Gastrocnemius medialis (tissue), 4 donors: ENCODE measurements around the gene IRAK1. TPM values are rescaled to one million over a fixed set of nuclear protein-coding genes. Genes with fewer than 3 reads are reported as not detected.

Experiments used
- ATAC-seq, 2 donors: fragments of 150-250 bp; one replicate each; pipeline ENCODE4 v1.9.1; 2016
- DNase-seq, 2 donors: peaks; one replicate each; pipeline ENCODE4 v3.0.0-alpha.2; 2019
- H3K27ac ChIP-seq, 4 donors: fragments of 200-600 bp; sonication (generic); 1 replicate in 1 of 4; 2 replicates in 3 of 4; pipeline ENCODE4 v1.5.1; 2016 to 2018; ENCODE audit warnings: mild to moderate bottlenecking in 2 of 4, moderate library complexity in 1 of 4
- H3K27me3 ChIP-seq, 3 donors: fragments of 200-600 bp; sonication (generic) in 2 of 3; 1 replicate in 1 of 3; 2 replicates in 2 of 3; pipeline versions ENCODE4 v1.5.1 to v1.6.0; 2016 to 2019; ENCODE audit warnings: mild to moderate bottlenecking in 1 of 3, moderate library complexity in 1 of 3
- H3K36me3 ChIP-seq, 2 donors: fragments of 200-600 bp; sonication (generic) in 1 of 2; one replicate each; pipeline ENCODE4 v1.5.1; 2017 to 2018
- H3K4me1 ChIP-seq, 2 donors: fragments of 200-600 bp; sonication (generic) in 1 of 2; one replicate each; pipeline ENCODE4 v1.5.1; 2016 to 2017; ENCODE audit warnings: mild to moderate bottlenecking in 2 of 2
- H3K4me3 ChIP-seq, 4 donors: fragments of 200-600 bp; sonication (generic) in 3 of 4; 1 replicate in 1 of 4; 2 replicates in 3 of 4; pipeline ENCODE4 v1.5.1; 2016 to 2019; ENCODE audit warnings: mild to moderate bottlenecking in 2 of 4
- H3K9me3 ChIP-seq, 3 donors: fragments of 200-600 bp; sonication (generic) in 2 of 3; 1 replicate in 1 of 3; 2 replicates in 2 of 3; pipeline ENCODE4 v1.5.1; 2016 to 2019
- CTCF ChIP-seq, 5 experiments: fragments of 450-650 bp in 3 of 5; fragments of 200-600 bp in 2 of 5; sonication (generic) in 2 of 5; IDR thresholded peaks in 4 of 5; conservative IDR thresholded peaks in 1 of 5; 1 replicate in 4 of 5; 2 replicates in 1 of 5; pipeline ENCODE4 v1.5.1; 2016 to 2019; ENCODE audit warnings: antibody characterized with exemption in 5 of 5, mild to moderate bottlenecking in 3 of 5, moderate library complexity in 3 of 5
- POLR2A ChIP-seq, 2 donors: fragments of 450-650 bp; IDR thresholded peaks; one replicate each; pipeline ENCODE4 v1.6.1; 2017; ENCODE audit warnings: antibody characterized with exemption in 2 of 2, mild to moderate bottlenecking in 2 of 2, moderate library complexity in 2 of 2
- in situ Hi-C, 4 donors: fragments of 200-750 bp; cut with MboI; loops; one replicate each; pipeline versions ENCODE4 v1.15.0 to v1.8.0; 2017; ENCODE audit warnings: low sequenced_read_pairs in 4 of 4
- intact Hi-C: fragments of 100-400 bp; cut with DNase I; formaldehyde crosslinking; loops from one replicate; pipeline ENCODE4 v1.15.1; 2023; ENCODE audit warnings: low total_unique reads
- total RNA-seq, 4 donors: library from RNA; depleted of rRNA; stranded (reverse); fragments of >200 nt; gene quantifications; one replicate each; pipeline versions ENCODE4 v1.1.0 to v1.2.3, GENCODE V29; 2016

The IRAK1 gene
- total RNA-seq, 4 donors from 2014 or later: 73.9 to 157 (median 115) TPM

GRCh38 chrX:153972368-153973126, 47.2 kb downstream of the IRAK1 start, which contains the start of gene TMEM187:
TMEM187 (plus strand) TSS chrX:153972754; CDS start chrX:153982063, 9,309 bp downstream.
- peak within 1 kb of the TSS; percentile 95 to 100 (median 98) for H3K27ac ChIP-seq
- no peaks in the 10 kb centered on the region for H3K36me3 ChIP-seq
- intact Hi-C loops (loop anchor here (10.0 kb wide), 1 partner anchor 402 kb away; the partner anchor contains the start of genes EMD and FLNA), in situ Hi-C loops (loop anchor here in 3 of 4 donors (25.0 kb wide), 4 partner anchors 90 to 1010 kb away; partner anchors contain the start of genes IDH3G (in 2 of the 3), SRPK3 (in 2 of the 3), SSR4 (in 2 of the 3) and G6PD (in 1 of the 3))
- TF ChIP-seq POLR2A (IDR thresholded peaks at IDR 0.05) (peak; percentile 60 to 71), CTCF (IDR thresholded peaks at IDR 0.05 in 4 of 5, conservative IDR thresholded peaks at IDR 0.05 in 1 of 5) (no peak)
- peak within 1 kb of the TSS; percentile 73 to 94 (median 85) for H3K4me3 ChIP-seq
- peak; percentile 68 to 77 for DNase-seq
- peaks cover 27 to 40% of the 10 kb centered on the region in 2 donors for H3K4me1 ChIP-seq
- no peaks in the 10 kb centered on the region for H3K9me3 ChIP-seq
- H3K27me3 ChIP-seq: no peaks in the 10 kb centered on the region
- ATAC-seq: peak; percentile 54 to 55

GRCh38 chrX:153971450-153972367, 48.0 kb downstream of the IRAK1 start, which contains the start of gene HCFC1:
HCFC1 (minus strand) TSS chrX:153971818; CDS start chrX:153970840, 978 bp downstream.
- H3K4me3 ChIP-seq: peak within 1 kb of the TSS; percentile 73 to 94 (median 85)
- intact Hi-C loops (loop anchor here (1.0 to 10.0 kb wide), 4 partner anchors 43 to 403 kb away; partner anchors contain the start of genes EMD, FLNA and MECP2), in situ Hi-C loops (loop anchor here in 3 of 4 donors (25.0 kb wide), 4 partner anchors 91 to 1009 kb away; partner anchors contain the start of genes IDH3G (in 2 of the 3), SRPK3 (in 2 of the 3), SSR4 (in 2 of the 3) and G6PD (in 1 of the 3))
- no peaks in the 10 kb centered on the region for H3K36me3 ChIP-seq
- DNase-seq (peak; percentile 81 to 89), ATAC-seq (peak; percentile 56 to 63)
- H3K27me3 ChIP-seq: no peaks in the 10 kb centered on the region
- peak within 1 kb of the TSS; percentile 95 to 100 (median 98) for H3K27ac ChIP-seq
- peaks cover 35 to 48% of the 10 kb centered on the region in 2 donors for H3K4me1 ChIP-seq
- TF ChIP-seq POLR2A (IDR thresholded peaks at IDR 0.05) (peak; percentile 20 to 57), CTCF (IDR thresholded peaks at IDR 0.05 in 4 of 5, conservative IDR thresholded peaks at IDR 0.05 in 1 of 5) (no peak)
- H3K9me3 ChIP-seq: no peaks in the 10 kb centered on the region

DNA sequence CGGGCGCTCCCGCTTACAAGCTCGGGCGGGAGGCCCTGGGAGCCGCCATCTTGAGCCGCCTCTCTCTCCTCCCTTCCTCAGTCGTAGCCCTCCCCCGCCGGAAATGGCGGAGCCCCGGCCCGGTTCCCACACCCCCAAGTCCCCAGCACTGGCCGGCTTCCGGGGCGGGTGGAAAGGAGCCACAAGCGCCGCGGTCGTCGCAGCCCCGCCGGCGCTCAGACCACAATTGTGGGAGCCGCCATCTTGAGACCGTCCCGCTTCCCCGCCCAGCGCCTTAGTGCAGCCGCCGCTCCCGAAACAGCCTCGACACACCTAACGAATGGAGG, 48.6 kb downstream of the IRAK1 start:
- in situ Hi-C loops: loop anchor here in 3 of 4 donors (25.0 kb wide), 4 partner anchors 91 to 1009 kb away; partner anchors contain the start of genes IDH3G (in 2 of the 3), SRPK3 (in 2 of the 3), SSR4 (in 2 of the 3) and G6PD (in 1 of the 3)
- intact Hi-C loops: loop anchor here (1.0 to 10.0 kb wide), 4 partner anchors 43 to 404 kb away; partner anchors contain the start of genes EMD, FLNA and MECP2
- Histone ChIP-seq H3K4me3 (peak overlapping the region; percentile 73 to 94 (median 85)), H3K36me3 (no peaks in the 10 kb centered on the region), H3K27me3 (no peaks in the 10 kb centered on the region), H3K27ac (peak overlapping the region; percentile 95 to 100 (median 98)), H3K4me1 (peaks cover 40 to 55% of the 10 kb centered on the region in 2 donors), H3K9me3 (no peaks in the 10 kb centered on the region)
- peak; percentile 79 to 86 for DNase-seq
- peak; percentile 34 to 42 for ATAC-seq
- TF ChIP-seq CTCF (IDR thresholded peaks at IDR 0.05 in 4 of 5, conservative IDR thresholded peaks at IDR 0.05 in 1 of 5) (no peak), POLR2A (IDR thresholded peaks at IDR 0.05) (peak; percentile 61 to 64)
